Measurements from ENCODE around the gene MAFF. TPM values are rescaled to one million over a fixed set of nuclear protein-coding genes. Genes with fewer than 3 reads are reported as not detected.

MAFF gene
- total RNA-seq, 3 donors from 2014 or later (not counting 1 experiment from before 2014, with no cell fraction given) = 168 to 215 (median 187) TPM

- intact Hi-C loops (cut with micrococcal nuclease) = loop anchor here (10.0 kb wide), 1 partner anchor 47 kb away; no protein-coding TSS in a partner anchor
- Mint-ChIP-seq H3K36me3 (no peaks in the 10 kb centered on the region), H3K4me1 (peaks cover 17 to 33% of the 10 kb centered on the region in 2 donors), H3K27ac (peak overlapping the region; percentile 53 to 59), H3K4me3 (no peak overlapping the region), H3K9me3 (no peaks in the 10 kb centered on the region), H3K27me3 (ENCODE audit: low read depth in 2 of 2) (no peaks in the 10 kb centered on the region)
- TF ChIP-seq, protein P1, sequence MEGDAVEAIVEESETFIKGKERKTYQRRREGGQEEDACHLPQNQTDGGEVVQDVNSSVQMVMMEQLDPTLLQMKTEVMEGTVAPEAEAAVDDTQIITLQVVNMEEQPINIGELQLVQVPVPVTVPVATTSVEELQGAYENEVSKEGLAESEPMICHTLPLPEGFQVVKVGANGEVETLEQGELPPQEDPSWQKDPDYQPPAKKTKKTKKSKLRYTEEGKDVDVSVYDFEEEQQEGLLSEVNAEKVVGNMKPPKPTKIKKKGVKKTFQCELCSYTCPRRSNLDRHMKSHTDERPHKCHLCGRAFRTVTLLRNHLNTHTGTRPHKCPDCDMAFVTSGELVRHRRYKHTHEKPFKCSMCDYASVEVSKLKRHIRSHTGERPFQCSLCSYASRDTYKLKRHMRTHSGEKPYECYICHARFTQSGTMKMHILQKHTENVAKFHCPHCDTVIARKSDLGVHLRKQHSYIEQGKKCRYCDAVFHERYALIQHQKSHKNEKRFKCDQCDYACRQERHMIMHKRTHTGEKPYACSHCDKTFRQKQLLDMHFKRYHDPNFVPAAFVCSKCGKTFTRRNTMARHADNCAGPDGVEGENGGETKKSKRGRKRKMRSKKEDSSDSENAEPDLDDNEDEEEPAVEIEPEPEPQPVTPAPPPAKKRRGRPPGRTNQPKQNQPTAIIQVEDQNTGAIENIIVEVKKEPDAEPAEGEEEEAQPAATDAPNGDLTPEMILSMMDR (IDR thresholded peaks at IDR 0.05) = no peak
- 94% methylated on average over 25 of the region's 25 CpGs for WGBS (ENCODE audit: insufficient coverage)
- H3K36me3 ChIP-seq (ENCODE audit: control insufficient read depth, insufficient read depth, low read length) = peaks cover 33% of the 10 kb centered on the region
- ATAC-seq (no peak), DNase-seq (no peak)
- no peaks in the 10 kb centered on the region for H3K27me3 ChIP-seq (ENCODE audit: control insufficient read depth, insufficient read depth, low read length)
- H3K4me1 ChIP-seq (ENCODE audit: control insufficient read depth, insufficient read depth, low read length) = peaks cover 24% of the 10 kb centered on the region
- no peaks in the 10 kb centered on the region for H3K9me3 ChIP-seq (ENCODE audit: control insufficient read depth, insufficient read depth, low read length)
- no peak overlapping the region for H3K27ac ChIP-seq (ENCODE audit: low read length)
- H3K4me3 ChIP-seq (ENCODE audit: low read length) = no peak overlapping the region
Observed at GRCh38 chr22:38221908-38222796, 20.4 kb downstream of the MAFF start.

GRCh38 chr22:38222797-38223119 lies 21.0 kb downstream of the MAFF start:
- H3K4me3 ChIP-seq (ENCODE audit: low read length) = no peak overlapping the region
- H3K27me3 Mint-ChIP-seq (ENCODE audit: low read depth in 2 of 2) = no peaks in the 10 kb centered on the region
- TF ChIP-seq, protein P1 (IDR thresholded peaks at IDR 0.05) = no peak
- no peaks in the 10 kb centered on the region for H3K36me3 Mint-ChIP-seq
- intact Hi-C loops (cut with micrococcal nuclease) = loop anchor here (10.0 kb wide), 1 partner anchor 48 kb away; no protein-coding TSS in a partner anchor
- no peak overlapping the region for H3K4me3 Mint-ChIP-seq
- H3K27ac ChIP-seq (ENCODE audit: low read length) = no peak overlapping the region
- DNase-seq (no peak), ATAC-seq (no peak)
- WGBS (ENCODE audit: insufficient coverage) = 78% methylated on average over 8 of the region's 8 CpGs
- H3K9me3 ChIP-seq (ENCODE audit: control insufficient read depth, insufficient read depth, low read length) = no peaks in the 10 kb centered on the region
- H3K9me3 Mint-ChIP-seq = no peaks in the 10 kb centered on the region
- peaks cover 16 to 32% of the 10 kb centered on the region in 2 donors for H3K4me1 Mint-ChIP-seq
- peak overlapping the region in 1 of 2 donors; percentile 53 for H3K27ac Mint-ChIP-seq
- H3K36me3 ChIP-seq (ENCODE audit: control insufficient read depth, insufficient read depth, low read length) = peaks cover 33% of the 10 kb centered on the region
- peaks cover 23% of the 10 kb centered on the region for H3K4me1 ChIP-seq (ENCODE audit: control insufficient read depth, insufficient read depth, low read length)
- H3K27me3 ChIP-seq (ENCODE audit: control insufficient read depth, insufficient read depth, low read length) = no peaks in the 10 kb centered on the region

DNA sequence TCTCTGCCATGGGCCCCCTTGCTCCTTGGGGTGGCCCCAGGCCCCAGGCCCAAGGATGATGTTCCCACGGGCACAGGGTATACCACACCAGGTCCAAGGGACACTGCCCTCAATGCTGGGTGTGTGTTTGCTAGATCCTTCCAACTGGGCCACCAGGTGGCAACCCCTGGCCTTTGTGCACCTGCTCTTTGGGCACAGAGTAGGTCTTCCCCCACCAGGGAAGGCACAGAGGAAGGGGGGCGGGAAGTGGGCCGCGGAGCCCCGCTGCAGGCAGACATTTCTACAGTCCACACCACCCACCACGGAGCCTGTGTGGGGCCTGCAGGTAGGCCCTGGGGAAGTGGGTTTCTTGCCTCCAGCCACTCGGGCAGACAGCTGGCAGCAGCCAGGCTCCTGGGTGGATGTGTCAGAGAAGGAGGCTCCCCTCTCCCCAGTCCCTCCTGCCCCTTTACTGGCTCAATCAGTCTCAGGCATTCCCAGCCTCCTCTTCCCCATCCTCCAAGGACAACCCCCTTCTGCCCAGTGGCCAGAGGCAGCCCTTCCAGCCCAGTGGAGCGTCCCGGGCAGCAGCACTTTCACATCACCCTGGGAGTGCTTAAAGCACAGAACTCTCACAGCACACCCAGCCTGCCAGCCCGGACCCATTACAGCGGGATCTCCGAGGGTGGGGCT lies 21.6 kb downstream of the MAFF start:
- Histone ChIP-seq H3K36me3 (ENCODE audit: control insufficient read depth, insufficient read depth, low read length) (peaks cover 35% of the 10 kb centered on the region), H3K27ac (ENCODE audit: low read length) (no peak overlapping the region), H3K4me1 (ENCODE audit: control insufficient read depth, insufficient read depth, low read length) (peaks cover 23% of the 10 kb centered on the region), H3K9me3 (ENCODE audit: control insufficient read depth, insufficient read depth, low read length) (no peaks in the 10 kb centered on the region), H3K4me3 (ENCODE audit: low read length) (no peak overlapping the region), H3K27me3 (ENCODE audit: control insufficient read depth, insufficient read depth, low read length) (no peaks in the 10 kb centered on the region)
- intact Hi-C loops (cut with micrococcal nuclease) = loop anchor here (10.0 kb wide), 1 partner anchor 49 kb away; no protein-coding TSS in a partner anchor
- Mint-ChIP-seq H3K4me1 (peaks cover 11 to 29% of the 10 kb centered on the region in 2 donors), H3K27ac (no peak overlapping the region), H3K9me3 (no peaks in the 10 kb centered on the region), H3K27me3 (ENCODE audit: low read depth in 2 of 2) (no peaks in the 10 kb centered on the region), H3K36me3 (no peaks in the 10 kb centered on the region), H3K4me3 (no peak overlapping the region)
- DNase-seq (no peak), ATAC-seq (no peak)
- WGBS (ENCODE audit: insufficient coverage) = 79% methylated on average over 8 of the region's 12 CpGs
- TF ChIP-seq, protein P1 (IDR thresholded peaks at IDR 0.05) = no peak

Measured in natural killer cell (primary cell).